Panc1 (cell line): ENCODE measurements around the gene ATP9A.

Source experiments
- CTCF ChIP-seq: fragments of 450-650 bp; IDR thresholded peaks from 2 replicates; pipeline ENCODE4 v1.5.1; 2017; ENCODE audit warnings: mild to moderate bottlenecking
- POLR2AphosphoS5 ChIP-seq: IDR thresholded peaks from 2 replicates; pipeline ENCODE4 v1.6.1; 2012; ENCODE audit warnings: mild to moderate bottlenecking, low read depth, low read length, moderate library complexity
- REST ChIP-seq, 2 experiments: IDR thresholded peaks; 2 replicates each; pipeline ENCODE4 v1.6.1; 2011 to 2012; ENCODE audit warnings: low read depth in 2 of 2, control low read depth in 1 of 2, low read length in 1 of 2, mild to moderate bottlenecking in 1 of 2, moderate library complexity in 1 of 2; ENCODE audit not compliant: insufficient read depth in 1 of 2
- SIN3A ChIP-seq: IDR thresholded peaks from 2 replicates; pipeline ENCODE4 v1.6.1; 2012; ENCODE audit warnings: low read depth, mild to moderate bottlenecking, low read length, moderate library complexity, borderline replicate concordance; ENCODE audit not compliant: insufficient read depth

- no peak for TF ChIP-seq POLR2AphosphoS5
- TF ChIP-seq CTCF = no peak
- TF ChIP-seq REST (IDR thresholded peaks at IDR 0.05; ENCODE audit: insufficient read depth in 1 of 2, low read depth in 2 of 2, low read length in 1 of 2) = no peak
- no peak for TF ChIP-seq SIN3A
Measured at GRCh38 chr20:51733070-51733469, 35.1 kb downstream of the ATP9A start.
